ES-I3 (cell line): ENCODE results near the gene HMG20A.

Source experiments
- H3K36me3 ChIP-seq: 2 replicates; pipeline ENCODE4 v1.6.1; 2013; ENCODE audit warnings: mild to moderate bottlenecking, low read length, control low read depth, moderate library complexity; ENCODE audit not compliant: insufficient read depth
- H3K4me1 ChIP-seq: 2 replicates; pipeline ENCODE4 v1.6.1; 2013; ENCODE audit warnings: mild to moderate bottlenecking, control low read depth, low read length; ENCODE audit not compliant: insufficient read depth
- H3K9ac ChIP-seq: 2 replicates; pipeline ENCODE4 v1.6.1; 2013; ENCODE audit warnings: low read depth, mild to moderate bottlenecking, low read length, moderate library complexity
- H3K9me3 ChIP-seq: 2 replicates; pipeline ENCODE4 v1.6.1; 2013; ENCODE audit warnings: mild to moderate bottlenecking, low read length, moderate library complexity; ENCODE audit not compliant: control insufficient read depth, insufficient read depth

HMG20A gene

DNA sequence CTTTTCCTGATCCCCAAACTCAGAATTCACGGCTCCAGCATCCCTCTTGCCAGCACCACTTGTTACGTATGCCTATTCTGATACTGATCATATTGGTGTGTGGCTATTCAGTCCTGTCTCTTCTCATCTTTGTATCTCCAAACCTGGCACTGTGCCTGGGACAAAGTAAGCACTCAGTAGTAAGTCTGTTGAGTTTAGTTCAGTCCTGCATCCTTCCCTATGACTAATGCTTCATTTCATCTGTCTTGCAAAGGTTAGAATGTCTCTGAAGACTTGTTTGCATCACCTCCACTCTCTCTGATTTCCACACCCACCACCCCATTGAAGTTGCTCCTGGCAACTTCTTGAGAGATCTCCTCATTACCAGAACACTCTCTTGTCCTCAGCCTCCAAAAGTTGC lies 80.3 kb downstream of the HMG20A start:
- peaks cover 15% of the 10 kb centered on the region for H3K4me1 ChIP-seq
- H3K9ac ChIP-seq, result no peak overlapping the region
- H3K36me3 ChIP-seq, result no peaks in the 10 kb centered on the region
- no peaks in the 10 kb centered on the region for H3K9me3 ChIP-seq

DNA sequence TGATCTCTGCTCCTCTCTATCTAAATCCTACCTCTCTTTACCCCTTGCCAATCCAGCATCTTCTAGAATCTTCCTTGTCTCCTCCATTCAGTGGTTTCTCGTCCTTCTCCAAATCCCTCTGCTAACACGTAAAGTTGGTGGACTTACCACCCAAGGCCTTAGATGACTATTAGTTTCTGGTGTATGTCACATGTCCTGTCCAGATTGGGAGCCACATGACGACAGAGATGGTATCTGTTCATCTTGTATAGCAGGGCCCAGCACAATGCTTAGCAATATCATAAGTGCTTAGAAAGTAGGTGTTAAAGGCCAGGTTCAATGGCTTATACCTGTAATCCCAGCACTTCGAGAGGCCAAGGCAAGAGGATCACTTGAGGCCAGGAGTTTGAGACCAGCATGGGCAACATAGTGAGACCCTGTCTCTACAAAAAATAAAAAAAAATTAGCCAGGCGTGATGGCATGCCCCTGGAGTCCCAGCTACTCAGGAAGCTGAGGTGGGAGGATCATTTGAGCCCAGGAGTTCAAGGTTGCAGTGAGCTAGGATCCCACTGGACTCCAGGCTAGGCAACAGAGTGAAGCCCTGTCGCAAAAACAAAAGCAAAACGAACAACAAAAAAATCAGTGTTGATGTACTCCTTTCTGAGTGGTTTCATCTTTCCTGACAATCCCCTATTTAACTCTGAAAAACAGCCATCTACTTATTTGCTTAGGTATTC lies 81.8 kb downstream of the HMG20A start:
- no peaks in the 10 kb centered on the region for H3K9me3 ChIP-seq
- no peak overlapping the region for H3K9ac ChIP-seq
- H3K36me3 ChIP-seq, result no peaks in the 10 kb centered on the region
- H3K4me1 ChIP-seq, result peaks cover 7% of the 10 kb centered on the region

DNA sequence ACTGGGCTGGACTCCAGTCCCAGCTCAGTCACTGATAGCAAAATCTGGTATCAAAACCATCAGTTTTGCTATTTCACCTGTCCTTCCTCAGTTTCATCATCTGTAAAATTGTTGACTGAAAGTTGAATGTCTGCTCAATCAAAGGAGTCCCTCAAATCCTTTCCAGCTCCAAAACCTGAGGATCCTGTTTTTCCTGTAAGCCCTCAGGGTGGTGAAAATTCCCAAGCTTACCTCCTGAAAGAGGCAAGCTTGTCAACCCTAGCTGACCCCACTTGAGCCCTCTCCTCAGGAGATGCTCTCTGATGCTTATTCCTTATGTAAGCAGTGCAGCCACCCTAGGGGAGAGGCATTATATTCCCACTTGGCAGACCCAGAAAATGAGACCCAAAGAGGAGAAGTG lies 82.6 kb downstream of the HMG20A start:
- Histone ChIP-seq H3K9me3 (no peaks in the 10 kb centered on the region), H3K9ac (no peak overlapping the region), H3K4me1 (peaks cover 11% of the 10 kb centered on the region), H3K36me3 (no peaks in the 10 kb centered on the region)

DNA sequence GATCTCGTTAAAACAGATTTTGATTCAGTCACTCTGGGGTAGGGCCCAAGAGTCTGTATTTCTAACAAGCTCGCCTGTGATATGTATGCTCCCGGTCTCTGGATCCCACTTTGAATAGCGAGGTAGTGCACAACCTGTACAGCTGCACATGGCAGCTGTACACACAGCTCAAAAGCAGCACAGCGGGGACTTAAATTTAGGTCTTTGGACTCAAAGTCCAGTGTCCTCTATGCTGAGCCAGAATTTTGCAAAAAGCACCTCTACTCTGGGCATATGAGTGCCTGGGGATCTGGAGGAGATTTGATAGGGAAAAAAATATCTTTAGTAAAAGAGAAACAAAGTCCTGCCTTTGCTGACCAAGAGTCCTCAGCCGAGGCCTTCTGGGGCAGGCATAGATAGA lies 83.1 kb downstream of the HMG20A start:
- Histone ChIP-seq H3K4me1 (peaks cover 16% of the 10 kb centered on the region), H3K9me3 (no peaks in the 10 kb centered on the region), H3K36me3 (no peaks in the 10 kb centered on the region), H3K9ac (no peak overlapping the region)

DNA sequence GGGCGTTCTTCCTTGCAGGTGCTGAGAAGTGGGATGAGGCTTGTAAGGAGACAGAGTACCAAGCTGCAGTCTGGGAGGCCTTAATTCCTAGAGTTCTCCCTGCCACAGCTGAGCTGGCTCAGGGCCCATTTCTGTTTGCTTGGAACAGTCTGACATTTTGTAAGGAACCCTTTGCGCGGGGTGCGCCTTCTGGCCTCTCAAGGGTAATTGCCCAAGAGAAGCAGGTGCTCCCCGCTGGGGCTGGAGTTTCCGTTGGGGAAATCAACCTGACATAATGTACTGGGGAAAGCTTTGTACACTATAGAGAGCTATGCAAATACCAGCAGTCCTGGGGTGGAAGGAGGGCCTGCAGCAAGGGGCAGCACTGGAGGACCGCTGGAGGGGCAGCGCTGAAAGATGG lies 83.6 kb downstream of the HMG20A start:
- peaks cover 16% of the 10 kb centered on the region for H3K4me1 ChIP-seq
- no peaks in the 10 kb centered on the region for H3K36me3 ChIP-seq
- no peaks in the 10 kb centered on the region for H3K9me3 ChIP-seq
- H3K9ac ChIP-seq, result no peak overlapping the region

DNA sequence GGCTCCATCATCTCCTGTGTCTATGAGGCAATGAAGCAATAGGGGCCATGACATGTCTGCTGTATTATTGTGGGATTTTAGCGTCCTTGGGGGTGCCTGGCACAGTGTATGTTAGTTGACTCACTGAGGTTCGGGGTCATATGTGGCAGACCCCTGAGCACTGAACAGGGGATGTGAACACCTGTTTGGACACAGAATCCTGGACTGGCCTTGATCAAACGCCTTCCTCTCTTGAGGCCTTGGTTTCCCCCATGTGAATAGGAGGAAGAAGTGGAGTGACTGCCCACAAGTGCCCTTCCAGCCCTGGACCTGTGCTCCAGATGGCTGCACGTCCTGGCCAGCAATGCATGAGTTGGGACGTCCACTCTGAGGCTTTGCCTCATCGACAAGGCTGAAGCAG lies 84.2 kb downstream of the HMG20A start:
- H3K4me1 ChIP-seq, result peaks cover 18% of the 10 kb centered on the region
- no peaks in the 10 kb centered on the region for H3K36me3 ChIP-seq
- no peaks in the 10 kb centered on the region for H3K9me3 ChIP-seq
- H3K9ac ChIP-seq, result no peak overlapping the region

DNA sequence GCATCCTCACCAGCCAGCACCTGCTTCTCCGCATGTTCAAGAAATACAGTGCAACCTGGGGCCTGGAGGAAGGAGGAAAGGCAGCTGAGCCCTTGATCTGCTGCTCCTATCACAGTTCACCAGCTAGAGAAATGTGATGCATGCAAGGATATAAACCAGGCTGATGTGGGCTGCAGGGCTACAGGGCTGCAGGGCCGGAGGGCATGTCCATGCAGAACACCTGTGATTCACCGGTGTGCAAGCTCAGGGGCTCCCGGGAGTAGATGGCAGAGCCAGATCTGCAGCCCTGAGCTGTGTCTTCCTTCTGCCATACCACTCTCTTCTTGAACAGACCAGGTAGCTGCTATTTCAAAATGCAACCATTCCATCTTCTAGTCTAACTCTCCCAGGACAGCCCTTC lies 84.9 kb downstream of the HMG20A start:
- H3K9ac ChIP-seq, result no peak overlapping the region
- peaks cover 23% of the 10 kb centered on the region for H3K4me1 ChIP-seq
- H3K9me3 ChIP-seq, result no peaks in the 10 kb centered on the region
- no peaks in the 10 kb centered on the region for H3K36me3 ChIP-seq

DNA sequence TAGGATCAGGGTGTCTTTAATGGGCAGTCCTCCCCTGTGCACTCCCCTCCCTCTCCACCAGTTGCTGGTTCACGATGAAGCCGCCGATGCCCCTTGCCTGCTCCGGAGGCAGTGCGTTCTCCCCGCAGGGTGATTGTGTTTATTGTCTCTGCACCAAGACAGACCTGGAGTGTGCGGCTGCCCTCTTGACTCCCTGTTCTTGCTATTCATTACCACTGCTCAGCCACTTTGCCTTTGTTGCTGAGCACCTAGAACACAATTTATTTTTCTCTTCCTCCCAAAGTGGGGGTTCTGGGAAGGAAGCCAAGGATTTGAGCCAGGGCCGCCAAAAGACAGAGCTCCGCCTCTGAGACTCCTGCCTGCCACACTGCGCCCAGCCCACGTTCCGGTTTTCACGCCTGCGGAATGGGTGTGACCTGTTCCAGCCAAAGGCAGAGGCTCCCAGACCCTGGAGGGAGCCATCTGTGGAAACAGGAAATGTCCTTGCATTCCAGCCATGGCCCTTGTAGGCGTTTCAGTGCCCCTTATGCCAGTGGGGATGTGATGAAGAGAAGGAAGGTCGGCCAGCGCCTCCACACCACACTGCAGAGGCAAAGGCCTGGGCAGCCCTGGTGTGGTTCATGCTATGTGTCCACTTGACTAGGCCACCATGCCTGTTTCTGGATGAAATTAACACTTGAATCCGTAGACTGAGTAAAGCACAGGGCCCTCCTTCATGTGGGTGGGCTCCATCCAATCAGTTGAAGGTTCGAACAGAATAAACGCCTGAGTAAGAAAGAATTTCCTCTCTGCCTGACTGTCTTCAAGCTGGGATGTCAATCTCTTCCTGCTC lies 85.8 kb downstream of the HMG20A start:
- H3K36me3 ChIP-seq, result no peaks in the 10 kb centered on the region
- H3K4me1 ChIP-seq, result peaks cover 33% of the 10 kb centered on the region
- no peaks in the 10 kb centered on the region for H3K9me3 ChIP-seq
- no peak overlapping the region for H3K9ac ChIP-seq

DNA sequence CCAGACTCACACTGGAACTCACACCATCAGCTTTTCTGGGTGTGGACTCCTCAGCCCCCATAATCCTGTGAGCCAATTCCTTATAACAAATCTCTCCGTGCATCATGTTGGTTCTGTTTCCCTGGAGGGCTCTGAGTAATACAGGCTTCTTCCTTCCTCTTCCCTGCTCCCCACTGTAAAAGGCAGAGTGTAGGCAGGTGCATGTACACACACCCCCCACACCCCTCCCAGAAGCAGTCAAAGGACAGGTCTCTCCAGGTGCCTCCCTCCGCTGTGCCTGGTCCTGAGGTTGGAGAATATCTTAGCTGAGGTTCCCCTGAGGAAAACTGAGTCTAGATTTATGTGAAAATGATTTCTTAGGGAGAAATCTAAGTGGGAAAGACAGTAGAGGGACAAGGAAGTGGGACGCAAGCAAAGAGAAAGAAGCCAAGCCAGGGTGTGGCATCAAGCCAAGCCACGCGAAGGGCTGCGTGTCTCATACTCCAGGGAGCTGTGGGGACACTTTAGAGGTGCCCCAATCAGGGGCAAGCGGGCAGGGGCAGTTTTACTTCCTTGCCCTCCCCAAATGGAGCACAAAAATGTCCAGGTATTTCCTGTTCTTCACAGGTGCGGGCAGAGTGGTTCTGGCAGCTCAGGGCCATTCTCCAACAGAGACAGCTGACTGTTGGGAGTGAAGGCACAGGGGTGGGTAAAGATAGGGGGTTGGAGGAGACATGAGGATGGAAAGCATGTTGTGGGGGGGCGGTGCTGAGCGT lies 86.6 kb downstream of the HMG20A start:
- Histone ChIP-seq H3K36me3 (no peaks in the 10 kb centered on the region), H3K9ac (no peak overlapping the region), H3K4me1 (peaks cover 36% of the 10 kb centered on the region), H3K9me3 (no peaks in the 10 kb centered on the region; the same call in 1 of the 2 replicates)

DNA sequence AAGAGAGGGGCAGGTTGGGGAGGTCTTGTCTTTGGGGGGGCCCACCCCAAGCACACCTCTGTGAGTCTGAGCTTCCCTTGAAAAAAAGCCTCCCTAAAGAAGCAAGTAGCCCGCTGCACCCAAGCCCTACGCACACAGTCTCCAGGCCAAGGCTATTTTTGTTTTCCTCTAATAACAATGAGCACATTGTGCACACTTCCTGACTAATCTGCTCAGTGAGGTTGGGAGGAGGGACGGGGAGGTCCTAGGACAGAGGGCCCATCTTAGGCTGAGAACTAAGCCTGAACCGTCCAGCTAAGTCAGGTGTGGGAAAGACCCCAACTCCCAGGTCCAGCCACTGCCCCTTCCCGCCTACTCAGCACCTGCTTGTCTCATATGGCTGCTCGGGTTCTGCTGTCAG lies 87.2 kb downstream of the HMG20A start:
- Histone ChIP-seq H3K9me3 (no peaks in the 10 kb centered on the region; the same call in 1 of the 2 replicates), H3K36me3 (no peaks in the 10 kb centered on the region), H3K4me1 (peaks cover 36% of the 10 kb centered on the region), H3K9ac (no peak overlapping the region)

DNA sequence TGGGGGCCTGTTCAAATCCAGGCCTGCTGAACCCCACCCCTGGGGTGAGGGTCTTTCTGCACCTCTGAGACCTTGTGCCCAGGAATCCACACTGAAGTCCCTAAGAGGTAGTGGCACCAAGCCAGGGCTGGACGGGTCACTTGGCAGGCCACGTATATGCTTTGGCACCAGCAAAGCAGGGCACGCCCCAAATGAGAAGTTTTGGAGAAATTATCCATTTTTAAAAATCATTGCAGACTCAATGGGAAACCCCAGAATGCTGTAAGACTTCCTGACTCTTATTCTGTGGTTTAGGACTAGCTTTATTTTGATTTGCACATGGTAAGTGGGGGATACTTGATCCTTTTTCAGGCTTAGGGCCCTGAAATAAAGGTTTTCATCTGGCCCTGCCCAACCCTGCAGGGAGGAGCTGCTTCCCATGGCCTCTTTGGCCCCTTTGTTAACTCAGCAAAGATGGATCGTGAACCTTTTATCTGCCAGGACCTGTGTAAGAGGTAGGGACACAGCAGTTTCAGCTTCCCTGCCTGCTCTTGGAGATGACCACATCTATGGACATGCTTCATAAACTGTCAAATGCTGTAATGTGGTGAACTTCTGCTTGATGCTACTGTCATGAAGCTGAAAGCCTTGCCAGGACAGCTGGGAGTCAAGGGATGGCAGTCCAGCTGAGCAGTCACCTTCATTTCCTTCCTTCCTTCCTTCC lies 88.0 kb downstream of the HMG20A start:
- Histone ChIP-seq H3K36me3 (no peaks in the 10 kb centered on the region), H3K9ac (no peak overlapping the region), H3K9me3 (no peaks in the 10 kb centered on the region; the same call in 1 of the 2 replicates), H3K4me1 (peaks cover 36% of the 10 kb centered on the region)

DNA sequence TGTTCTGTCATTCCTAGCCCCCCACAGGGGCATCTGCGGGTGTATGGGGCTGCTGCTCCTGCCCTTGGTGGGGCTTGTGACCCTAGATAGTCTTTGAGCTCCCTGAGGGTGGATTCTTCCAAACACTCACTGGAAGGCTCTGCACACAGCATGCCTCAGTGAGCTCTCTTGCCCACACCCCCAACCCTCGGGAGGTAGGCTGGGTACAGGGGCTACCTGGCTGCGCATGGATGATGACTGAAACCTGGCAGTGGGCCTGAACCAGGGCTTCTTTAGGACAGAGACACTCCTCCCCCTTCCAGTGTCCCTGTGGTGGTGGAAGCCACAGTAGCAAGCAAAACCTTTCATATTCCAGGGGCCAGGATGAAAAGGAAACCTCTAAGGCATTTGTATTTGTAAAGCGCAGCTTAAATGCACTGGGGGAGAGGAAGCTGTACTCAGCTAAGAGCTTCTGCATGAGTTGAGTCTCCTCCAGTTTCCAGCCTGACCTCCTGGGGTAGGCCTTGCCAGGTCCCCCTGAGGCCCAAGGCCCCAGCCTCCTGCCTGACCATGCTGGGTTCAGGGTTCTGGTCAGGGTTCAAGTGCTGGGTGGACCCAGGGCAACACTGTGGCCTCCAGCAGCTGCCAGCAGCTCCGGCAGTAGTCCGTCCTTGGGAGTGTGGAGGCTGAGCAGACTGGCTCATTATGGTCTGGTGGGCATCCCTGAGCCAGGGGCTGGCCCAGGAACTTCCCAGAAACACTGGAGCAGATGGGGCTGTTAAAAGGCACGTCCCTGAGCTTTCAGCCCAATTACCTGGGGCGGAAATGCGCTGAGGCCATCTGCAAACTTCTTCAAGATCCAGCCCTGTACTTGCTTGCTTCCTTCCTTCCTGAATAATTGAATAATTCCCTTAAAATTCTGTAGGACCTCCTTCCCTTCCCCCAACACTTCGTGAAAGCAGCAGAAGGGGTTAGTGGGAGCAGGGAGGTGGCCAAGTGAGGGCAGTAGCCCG lies 89.7 kb downstream of the HMG20A start:
- H3K9ac ChIP-seq, result peak overlapping the region; percentile 16; the same call in 1 of the 2 replicates
- H3K36me3 ChIP-seq, result no peaks in the 10 kb centered on the region
- H3K4me1 ChIP-seq, result peaks cover 41% of the 10 kb centered on the region
- no peaks in the 10 kb centered on the region; the same call in 1 of the 2 replicates for H3K9me3 ChIP-seq

DNA sequence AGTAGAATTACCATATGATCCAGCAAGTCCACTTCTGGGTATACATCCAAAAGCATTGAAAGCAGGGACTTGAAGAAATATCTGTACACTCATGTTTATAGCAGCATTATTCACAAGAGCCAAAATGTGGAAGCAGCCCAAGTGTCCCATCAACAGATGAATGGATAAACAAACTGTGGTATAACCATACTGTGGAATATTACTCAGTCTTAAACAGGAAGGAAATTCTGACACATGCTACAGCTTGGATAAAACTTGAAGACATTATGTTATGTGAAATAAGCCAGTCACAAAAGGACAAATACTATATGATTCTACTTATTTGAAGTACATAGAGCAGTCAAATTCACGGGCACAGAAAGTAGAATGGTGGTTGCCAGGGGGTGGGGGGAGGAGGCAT lies 91.2 kb downstream of the HMG20A start:
- Histone ChIP-seq H3K36me3 (no peaks in the 10 kb centered on the region), H3K9ac (no peak overlapping the region), H3K9me3 (no peaks in the 10 kb centered on the region; the same call in 1 of the 2 replicates), H3K4me1 (peaks cover 46% of the 10 kb centered on the region)
